SU-DHL-6 (cell line): ENCODE data around the gene PSMA6.

Source experiments
- H2AFZ ChIP-seq: fragments of 200-600 bp; sonication (generic); 2 replicates; pipeline ENCODE4 v1.6.1; 2014; ENCODE audit warnings: low read depth, mild to moderate bottlenecking, moderate library complexity, mixed read lengths, antibody characterized with exemption, low read length; ENCODE audit not compliant: severe bottlenecking
- H3F3A ChIP-seq: fragments of 200-600 bp; shearing (Covaris generic); 2 replicates; pipeline ENCODE4 v1.6.0; 2016; ENCODE audit warnings: antibody characterized with exemption, mild to moderate bottlenecking; ENCODE audit not compliant: insufficient read depth
- H3K27ac ChIP-seq: fragments of 200-600 bp; sonication (generic); 2 replicates; pipeline ENCODE4 v1.5.1; 2016; ENCODE audit warnings: low read depth, mild to moderate bottlenecking, low read length, moderate library complexity, mixed read lengths
- H3K27me3 ChIP-seq: fragments of 200-600 bp; sonication (generic), shearing (Covaris generic); 2 replicates; pipeline ENCODE4 v1.6.0; 2014; ENCODE audit warnings: mild to moderate bottlenecking, low read length
- H3K36me3 ChIP-seq: fragments of 200-600 bp; sonication (generic); 2 replicates; pipeline ENCODE4 v1.6.1; 2014; ENCODE audit warnings: mild to moderate bottlenecking, low read length, mixed read lengths
- H3K4me2 ChIP-seq: fragments of 300-600, 200-600 bp; shearing (Covaris generic), sonication (generic); 2 replicates; pipeline ENCODE4 v1.6.0; 2014; ENCODE audit warnings: low read length, low read depth, mild to moderate bottlenecking; ENCODE audit not compliant: poor library complexity, severe bottlenecking
- H3K4me3 ChIP-seq: fragments of 200-600 bp; sonication (generic); 2 replicates; pipeline ENCODE4 v1.5.1; 2014; ENCODE audit warnings: antibody characterized with exemption, low read length, mild to moderate bottlenecking, mixed read lengths; ENCODE audit not compliant: insufficient read depth, poor library complexity, severe bottlenecking
- H3K79me2 ChIP-seq: fragments of 200-600 bp; sonication (generic); 2 replicates; pipeline ENCODE4 v1.6.1; 2014; ENCODE audit warnings: mild to moderate bottlenecking, low read length, moderate library complexity; ENCODE audit not compliant: insufficient read depth
- H3K9ac ChIP-seq: fragments of 200-600 bp; sonication (generic); 2 replicates; pipeline ENCODE4 v1.7.0; 2014; ENCODE audit warnings: mild to moderate bottlenecking, low read length
- H3K9me2 ChIP-seq: fragments of 200-600 bp; sonication (generic); replicated peaks from 2 replicates; pipeline ENCODE4 v1.6.1; 2014; ENCODE audit warnings: low read length; ENCODE audit not compliant: insufficient read depth
- H3K9me3 ChIP-seq: fragments of 200-600 bp; sonication (generic); 2 replicates; pipeline ENCODE4 v1.6.1; 2014; ENCODE audit warnings: low read length, mixed read lengths; ENCODE audit not compliant: insufficient read depth
- H4K20me1 ChIP-seq: fragments of 200-600 bp; sonication (generic); 2 replicates; pipeline ENCODE4 v1.6.1; 2014; ENCODE audit warnings: low read depth, mild to moderate bottlenecking, antibody characterized with exemption, low read length, moderate library complexity, mixed read lengths
- EZH2phosphoT487 ChIP-seq: fragments of 200-600 bp; sonication (generic), shearing (Covaris generic); conservative IDR thresholded peaks from 2 replicates; pipeline ENCODE4 v1.6.1; 2018; ENCODE audit warnings: mild to moderate bottlenecking, antibody characterized with exemption, low read length, moderate library complexity, mixed read lengths
- TF ChIP-seq, protein P1 (sequence below): fragments of 200-600 bp; sonication (generic); IDR thresholded peaks from one replicate; pipeline ENCODE4 v1.5.1; 2017; ENCODE audit warnings: antibody characterized with exemption, mild to moderate bottlenecking, low read length, moderate library complexity; ENCODE audit not compliant: insufficient read depth, poor library complexity, severe bottlenecking

PSMA6 gene

DNA sequence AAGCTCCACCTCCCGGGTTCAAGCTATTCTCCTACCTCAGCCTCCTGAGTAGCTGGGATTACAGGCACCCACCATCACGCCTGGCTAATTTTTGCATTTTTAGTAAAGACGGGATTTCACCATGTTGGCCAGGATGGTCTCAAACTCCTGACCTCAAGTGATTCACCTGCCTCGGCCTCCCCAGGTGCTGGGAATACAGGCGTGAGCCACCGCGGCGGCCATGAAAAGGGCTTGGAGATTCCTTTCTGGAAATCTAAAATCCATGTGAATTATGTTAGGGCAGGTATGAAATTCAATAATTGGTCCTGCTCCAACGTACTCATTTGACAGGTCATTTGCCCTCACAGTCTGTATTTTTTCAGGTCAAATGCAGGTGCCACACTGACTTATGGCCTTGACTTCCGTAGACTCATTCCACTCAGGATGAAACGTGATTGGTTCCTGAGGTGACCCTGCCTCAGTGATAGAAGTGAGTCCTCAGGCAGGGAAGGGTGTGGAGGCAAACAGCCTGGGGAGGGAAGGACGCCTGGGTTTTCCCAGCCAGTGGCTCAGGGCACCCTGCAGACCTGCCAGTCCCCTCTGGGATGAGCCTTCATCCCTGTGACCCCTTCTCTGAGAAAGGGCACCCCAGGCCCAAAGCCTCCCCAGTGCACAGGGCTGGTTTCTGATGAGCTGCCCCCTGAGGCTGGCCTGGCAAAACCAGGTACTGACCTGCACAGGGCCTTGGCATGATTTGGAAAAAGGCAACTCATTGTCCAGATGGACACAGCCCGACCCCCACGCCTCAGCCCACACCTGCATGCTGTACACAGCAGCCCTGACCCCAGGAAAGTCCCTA is 48.7 kb downstream of the PSMA6 start:
- no peak overlapping the region for H3K4me2 ChIP-seq
- no peak for TF ChIP-seq EZH2phosphoT487
- TF ChIP-seq, protein P1, sequence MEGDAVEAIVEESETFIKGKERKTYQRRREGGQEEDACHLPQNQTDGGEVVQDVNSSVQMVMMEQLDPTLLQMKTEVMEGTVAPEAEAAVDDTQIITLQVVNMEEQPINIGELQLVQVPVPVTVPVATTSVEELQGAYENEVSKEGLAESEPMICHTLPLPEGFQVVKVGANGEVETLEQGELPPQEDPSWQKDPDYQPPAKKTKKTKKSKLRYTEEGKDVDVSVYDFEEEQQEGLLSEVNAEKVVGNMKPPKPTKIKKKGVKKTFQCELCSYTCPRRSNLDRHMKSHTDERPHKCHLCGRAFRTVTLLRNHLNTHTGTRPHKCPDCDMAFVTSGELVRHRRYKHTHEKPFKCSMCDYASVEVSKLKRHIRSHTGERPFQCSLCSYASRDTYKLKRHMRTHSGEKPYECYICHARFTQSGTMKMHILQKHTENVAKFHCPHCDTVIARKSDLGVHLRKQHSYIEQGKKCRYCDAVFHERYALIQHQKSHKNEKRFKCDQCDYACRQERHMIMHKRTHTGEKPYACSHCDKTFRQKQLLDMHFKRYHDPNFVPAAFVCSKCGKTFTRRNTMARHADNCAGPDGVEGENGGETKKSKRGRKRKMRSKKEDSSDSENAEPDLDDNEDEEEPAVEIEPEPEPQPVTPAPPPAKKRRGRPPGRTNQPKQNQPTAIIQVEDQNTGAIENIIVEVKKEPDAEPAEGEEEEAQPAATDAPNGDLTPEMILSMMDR = no peak
- no peaks in the 10 kb centered on the region for H3K36me3 ChIP-seq
- no peak overlapping the region for H3K4me3 ChIP-seq
- no peaks in the 10 kb centered on the region for H3K27me3 ChIP-seq
- no peak overlapping the region for H2AFZ ChIP-seq
- H4K20me1 ChIP-seq = no peaks in the 10 kb centered on the region
- H3K9me3 ChIP-seq = no peaks in the 10 kb centered on the region
- no peak overlapping the region for H3K27ac ChIP-seq
- no peaks in the 10 kb centered on the region for H3K79me2 ChIP-seq
- no peaks in the 10 kb centered on the region for H3K9me2 ChIP-seq
- no peaks in the 10 kb centered on the region for H3F3A ChIP-seq
- no peak overlapping the region for H3K9ac ChIP-seq

DNA sequence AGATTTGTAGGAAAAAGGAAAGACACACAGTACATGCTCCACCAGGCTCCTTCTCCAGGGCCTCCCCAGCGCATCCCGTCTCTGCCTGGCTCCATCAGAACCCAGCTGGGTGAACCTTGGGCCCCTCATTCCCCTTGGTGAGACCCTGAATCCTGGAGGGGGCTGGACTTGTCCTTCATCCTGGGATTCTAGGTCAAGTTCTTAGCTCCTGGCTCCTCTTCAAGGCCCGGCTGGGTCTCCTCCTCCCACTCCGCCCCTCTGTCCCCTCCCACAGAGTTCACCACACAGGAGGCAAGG is 49.2 kb downstream of the PSMA6 start:
- no peak overlapping the region for H3K9ac ChIP-seq
- TF ChIP-seq, protein P1 = no peak
- TF ChIP-seq EZH2phosphoT487 = no peak
- H4K20me1 ChIP-seq = no peaks in the 10 kb centered on the region
- no peak overlapping the region for H3K27ac ChIP-seq
- H3K27me3 ChIP-seq = no peaks in the 10 kb centered on the region
- H3K79me2 ChIP-seq = no peaks in the 10 kb centered on the region
- no peaks in the 10 kb centered on the region for H3K9me3 ChIP-seq
- H3K9me2 ChIP-seq = no peaks in the 10 kb centered on the region
- no peak overlapping the region for H3K4me3 ChIP-seq
- H3K36me3 ChIP-seq = no peaks in the 10 kb centered on the region
- no peaks in the 10 kb centered on the region for H3F3A ChIP-seq
- no peak overlapping the region for H2AFZ ChIP-seq
- H3K4me2 ChIP-seq = no peak overlapping the region

DNA sequence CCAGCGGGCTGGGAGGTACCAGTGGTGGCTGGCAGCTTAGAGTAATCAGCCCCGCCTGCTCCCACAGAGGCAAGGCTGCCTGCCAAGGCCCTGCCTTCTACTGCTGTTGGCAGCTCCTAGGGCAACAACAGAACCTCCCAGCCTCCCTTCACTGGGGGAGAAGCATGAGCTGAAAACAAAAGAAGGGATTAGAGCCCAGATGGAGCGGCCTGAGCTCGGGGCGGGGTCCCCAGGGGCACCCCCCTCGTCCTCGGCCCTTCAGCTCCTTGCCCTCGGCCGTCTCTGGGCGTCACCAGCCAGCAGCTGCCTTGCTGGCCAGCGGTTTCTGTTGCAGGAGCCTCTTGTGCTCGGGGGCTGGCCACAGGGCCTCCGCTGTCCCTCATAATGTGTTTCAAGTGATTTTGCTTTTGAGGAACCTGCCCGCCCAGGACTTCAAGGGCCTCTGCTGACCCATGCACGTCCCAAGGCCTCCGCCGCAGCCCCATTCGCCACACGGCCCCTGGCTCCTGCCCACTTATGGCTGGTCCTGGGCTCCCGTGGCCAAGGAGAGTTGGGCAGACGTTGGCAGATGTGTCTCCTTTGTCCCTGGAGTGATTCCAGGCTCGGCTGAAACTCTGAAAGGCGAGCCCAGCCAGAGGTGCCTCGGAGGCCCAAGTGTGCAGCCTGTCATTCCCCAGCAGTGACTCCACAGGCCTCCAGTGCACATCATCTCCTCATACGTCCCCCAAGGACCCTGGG is 49.7 kb downstream of the PSMA6 start:
- H3K4me2 ChIP-seq = no peak overlapping the region

More for the DNA sequence above, 49.7 kb downstream of the PSMA6 start:
- Histone ChIP-seq H3K79me2 (no peaks in the 10 kb centered on the region), H3K9me3 (no peaks in the 10 kb centered on the region), H3K9me2 (no peaks in the 10 kb centered on the region), H3K27me3 (no peaks in the 10 kb centered on the region), H3F3A (no peaks in the 10 kb centered on the region), H4K20me1 (no peaks in the 10 kb centered on the region), H3K4me3 (no peak overlapping the region), H3K36me3 (no peaks in the 10 kb centered on the region), H3K27ac (no peak overlapping the region), H2AFZ (no peak overlapping the region), H3K9ac (no peak overlapping the region)
- TF ChIP-seq, protein P1 = no peak
- no peak for TF ChIP-seq EZH2phosphoT487
